ENCODE results near the gene ZNF217.
"Not testable (repeated sequence)": the region's sequence is repeated elsewhere in the genome, so short reads cannot be mapped to it uniquely, and the experiment has no call there.

DNA sequence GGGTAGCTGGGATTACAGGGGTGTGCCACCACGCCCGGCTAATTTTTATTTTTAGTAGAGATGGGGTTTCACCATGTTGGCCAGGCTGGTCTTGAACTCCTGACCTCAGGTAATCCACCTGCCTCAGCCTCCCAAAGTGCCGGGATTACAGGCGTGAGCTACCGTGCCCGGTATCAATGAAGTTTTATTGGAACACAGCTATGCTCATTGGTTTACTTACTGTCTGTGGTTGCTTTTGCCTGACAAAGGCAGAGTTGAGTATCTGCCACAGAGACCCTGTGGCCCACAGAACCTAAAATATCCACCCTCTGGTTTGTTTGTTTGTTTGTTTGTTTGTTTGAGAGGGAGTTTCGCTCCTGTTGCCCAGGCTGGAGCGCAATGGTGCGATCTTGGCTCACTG lies 43.7 kb upstream of the ZNF217 start:
- TF ChIP-seq, protein P1, sequence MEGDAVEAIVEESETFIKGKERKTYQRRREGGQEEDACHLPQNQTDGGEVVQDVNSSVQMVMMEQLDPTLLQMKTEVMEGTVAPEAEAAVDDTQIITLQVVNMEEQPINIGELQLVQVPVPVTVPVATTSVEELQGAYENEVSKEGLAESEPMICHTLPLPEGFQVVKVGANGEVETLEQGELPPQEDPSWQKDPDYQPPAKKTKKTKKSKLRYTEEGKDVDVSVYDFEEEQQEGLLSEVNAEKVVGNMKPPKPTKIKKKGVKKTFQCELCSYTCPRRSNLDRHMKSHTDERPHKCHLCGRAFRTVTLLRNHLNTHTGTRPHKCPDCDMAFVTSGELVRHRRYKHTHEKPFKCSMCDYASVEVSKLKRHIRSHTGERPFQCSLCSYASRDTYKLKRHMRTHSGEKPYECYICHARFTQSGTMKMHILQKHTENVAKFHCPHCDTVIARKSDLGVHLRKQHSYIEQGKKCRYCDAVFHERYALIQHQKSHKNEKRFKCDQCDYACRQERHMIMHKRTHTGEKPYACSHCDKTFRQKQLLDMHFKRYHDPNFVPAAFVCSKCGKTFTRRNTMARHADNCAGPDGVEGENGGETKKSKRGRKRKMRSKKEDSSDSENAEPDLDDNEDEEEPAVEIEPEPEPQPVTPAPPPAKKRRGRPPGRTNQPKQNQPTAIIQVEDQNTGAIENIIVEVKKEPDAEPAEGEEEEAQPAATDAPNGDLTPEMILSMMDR (IDR thresholded peaks at IDR 0.05; ENCODE audit: insufficient read depth, low read depth, low read length): not testable (repeated sequence)
- not testable (repeated sequence) for TF ChIP-seq EZH2 (IDR thresholded peaks at IDR 0.05; ENCODE audit: insufficient read depth, low read length)

Measured in astrocyte (in vitro differentiated cells and primary cell).